PC-3 (cell line): Measurements from ENCODE around the gene MBD3. TPM values are rescaled to one million over a fixed set of nuclear protein-coding genes. Genes with fewer than 3 reads are reported as not detected.

Experiments
- ATAC-seq: fragments of 200-7000 bp; cut with Tn5 transposase; 2 replicates; pipeline ENCODE4 v1.9.1; 2020; ENCODE audit warnings: mild to moderate bottlenecking, moderate library complexity
- BruUV-seq: library from RNA; stranded (reverse); fragments of 400-500 nt; replicated peaks from 2 replicates; lab custom pipeline; 2021; lab: Mats Ljungman, UMichigan
- CTCF ChIA-PET: fragments of 300-600 bp; sonication (Branson Sonifier 250); formaldehyde crosslinking; loops from one replicate; lab custom pipeline; 2022; ENCODE audit warnings: antibody characterized with exemption; lab: Charles Lee
- POLR2A ChIA-PET: fragments of 300-600 bp; sonication (Branson Sonifier 250); formaldehyde crosslinking; loops from one replicate; lab custom pipeline; 2022; ENCODE audit warnings: antibody characterized with exemption; ENCODE audit not compliant: unreplicated experiment; lab: Charles Lee
- DNase-seq: peaks from one replicate; pipeline ENCODE4 v3.0.0-alpha.2; 2015
- H2AFZ ChIP-seq: fragments of 300-600 bp; sonication (generic); 2 replicates; pipeline ENCODE4 v1.6.0; 2016; ENCODE audit warnings: antibody characterized with exemption, low read length
- H3F3A ChIP-seq: fragments of 300-600 bp; sonication (generic); one replicate; pipeline ENCODE4 v1.6.0; 2017; ENCODE audit warnings: antibody characterized with exemption, low read length, control low read depth, mild to moderate bottlenecking; ENCODE audit not compliant: unreplicated experiment
- H3K27ac ChIP-seq: fragments of 300-600 bp; sonication (generic); 2 replicates; pipeline ENCODE4 v1.5.1; 2016; ENCODE audit warnings: mild to moderate bottlenecking, low read length
- H3K27me3 ChIP-seq: fragments of 300-600 bp; sonication (generic); 2 replicates; pipeline ENCODE4 v1.6.1; 2016; ENCODE audit warnings: low read length, mixed read lengths
- H3K36me3 ChIP-seq: fragments of 300-600 bp; sonication (generic); 2 replicates; pipeline ENCODE4 v1.6.1; 2016; ENCODE audit warnings: low read depth, mixed run types, low read length, mixed read lengths
- H3K4me1 ChIP-seq: fragments of 300-600 bp; sonication (generic); 2 replicates; pipeline ENCODE4 v1.5.1; 2016; ENCODE audit warnings: low read length; ENCODE audit not compliant: insufficient read depth
- H3K4me2 ChIP-seq: fragments of 300-600 bp; sonication (generic); 2 replicates; pipeline ENCODE4 v1.6.0; 2016; ENCODE audit warnings: low read length
- H3K4me3 ChIP-seq: fragments of 300-600 bp; sonication (generic); 2 replicates; pipeline ENCODE4 v1.5.1; 2016; ENCODE audit warnings: mild to moderate bottlenecking, low read length, mixed read lengths
- H3K79me2 ChIP-seq: fragments of 300-600 bp; sonication (generic); 2 replicates; pipeline ENCODE4 v1.6.1; 2017; ENCODE audit warnings: low read length, mixed read lengths
- H3K9ac ChIP-seq: fragments of 300-600 bp; sonication (generic); 2 replicates; pipeline ENCODE4 v1.6.0; 2016; ENCODE audit warnings: mild to moderate bottlenecking, low read length
- H3K9me2 ChIP-seq: fragments of 300-600 bp; sonication (generic); replicated peaks from 2 replicates; pipeline ENCODE4 v1.6.1; 2016; ENCODE audit warnings: mixed run types, low read length, mixed read lengths
- H3K9me3 ChIP-seq: fragments of 300-600 bp; sonication (generic); 2 replicates; pipeline ENCODE4 v1.6.1; 2016; ENCODE audit warnings: low read length, mixed read lengths
- H4K20me1 ChIP-seq: fragments of 300-600 bp; sonication (generic); 2 replicates; pipeline ENCODE4 v1.6.1; 2016; ENCODE audit warnings: low read length, mixed read lengths
- CTCF ChIP-seq: fragments of 300-600 bp; sonication (generic); conservative IDR thresholded peaks from 2 replicates; pipeline ENCODE4 v1.5.1; 2017; ENCODE audit warnings: antibody characterized with exemption, low read depth, mild to moderate bottlenecking, low read length
- EZH2 ChIP-seq: fragments of 300-600 bp; sonication (generic); IDR thresholded peaks from one replicate; pipeline ENCODE4 v1.6.1; 2017; ENCODE audit warnings: antibody characterized with exemption, mild to moderate bottlenecking, low read length; ENCODE audit not compliant: unreplicated experiment
- EZH2phosphoT487 ChIP-seq: fragments of 300-600 bp; sonication (generic); IDR thresholded peaks from 2 replicates; pipeline ENCODE4 v1.6.1; 2018; ENCODE audit warnings: mild to moderate bottlenecking, antibody characterized with exemption, low read length, borderline replicate concordance
- intact Hi-C: fragments of 100-400 bp; cut with micrococcal nuclease; formaldehyde crosslinking; loops from 2 replicates; pipeline ENCODE4 v1.9.0; 2023
- total RNA-seq: library from RNA; depleted of rRNA; stranded (reverse); fragments of >200 nt; gene quantifications from 2 replicates; pipeline ENCODE4 v1.2.3, GENCODE V29; 2014

Gene MBD3
- total RNA-seq, 1 experiment from 2014 or later = 131 TPM

- H3K27me3 ChIP-seq = no peaks in the 10 kb centered on the region
- H3K9ac ChIP-seq = no peak overlapping the region
- H3K27ac ChIP-seq = no peak overlapping the region
- H3K9me2 ChIP-seq = no peaks in the 10 kb centered on the region
- H3K36me3 ChIP-seq = peaks cover 7% of the 10 kb centered on the region
- no peak overlapping the region for H2AFZ ChIP-seq
- CTCF ChIA-PET = no interaction called here
- H3K4me1 ChIP-seq = no peaks in the 10 kb centered on the region
- H3K9me3 ChIP-seq = no peaks in the 10 kb centered on the region
- TF ChIP-seq CTCF (no peak), EZH2 (no peak), EZH2phosphoT487 (no peak)
- intact Hi-C loops = no loop called here
- ATAC-seq (no peak), DNase-seq (no peak)
- no peaks in the 10 kb centered on the region for H3K79me2 ChIP-seq
- H3K4me2 ChIP-seq = no peak overlapping the region
- no TSS peak for BruUV-seq
- H4K20me1 ChIP-seq = no peaks in the 10 kb centered on the region
- POLR2A ChIA-PET = no interaction called here
- H3F3A ChIP-seq = no peaks in the 10 kb centered on the region
- H3K4me3 ChIP-seq = no peak overlapping the region
These were observed 40.0 kb upstream of the MBD3 start for GRCh38 chr19:1632462-1633268.

GRCh38 chr19:1631557-1632100 lies 39.0 kb upstream of the MBD3 start:
- Histone ChIP-seq H3K4me3 (no peak overlapping the region), H3K79me2 (no peaks in the 10 kb centered on the region), H3K27ac (no peak overlapping the region), H3F3A (no peaks in the 10 kb centered on the region), H3K36me3 (peaks cover 7% of the 10 kb centered on the region), H3K9me3 (no peaks in the 10 kb centered on the region), H3K4me1 (no peaks in the 10 kb centered on the region), H4K20me1 (no peaks in the 10 kb centered on the region), H3K9ac (no peak overlapping the region), H3K4me2 (no peak overlapping the region), H3K27me3 (no peaks in the 10 kb centered on the region), H2AFZ (no peak overlapping the region), H3K9me2 (no peaks in the 10 kb centered on the region)
- no peak for DNase-seq
- no peak for TF ChIP-seq EZH2phosphoT487
- TF ChIP-seq EZH2 = no peak
- no peak for TF ChIP-seq CTCF
- no peak for ATAC-seq
- intact Hi-C loops = no loop called here
- BruUV-seq = no TSS peak
- ChIA-PET POLR2A (no interaction called here), CTCF (no interaction called here)

GRCh38 chr19:1630811-1631210 lies 38.1 kb upstream of the MBD3 start:
- Histone ChIP-seq H3F3A (no peaks in the 10 kb centered on the region), H3K79me2 (no peaks in the 10 kb centered on the region), H2AFZ (no peak overlapping the region), H3K4me2 (no peak overlapping the region), H3K9ac (no peak overlapping the region), H3K27ac (no peak overlapping the region), H3K9me2 (no peaks in the 10 kb centered on the region), H3K27me3 (no peaks in the 10 kb centered on the region), H3K4me1 (no peaks in the 10 kb centered on the region), H3K36me3 (peaks cover 7% of the 10 kb centered on the region), H3K4me3 (no peak overlapping the region), H3K9me3 (no peaks in the 10 kb centered on the region), H4K20me1 (no peaks in the 10 kb centered on the region)
- intact Hi-C loops = no loop called here
- TF ChIP-seq EZH2 (no peak), EZH2phosphoT487 (no peak), CTCF (no peak)
- BruUV-seq = no TSS peak
- ATAC-seq = no peak
- POLR2A ChIA-PET = no interaction called here
- CTCF ChIA-PET = no interaction called here
- no peak for DNase-seq
